IMR-90 (cell line): ENCODE data around the gene NR1I2.

Source experiments
- BHLHE40 ChIP-seq: fragments of 150-350 bp; IDR thresholded peaks from 2 replicates; pipeline ENCODE4 v1.6.1; 2016; ENCODE audit warnings: mild to moderate bottlenecking, low read depth, low read length
- MXI1 ChIP-seq: IDR thresholded peaks from 2 replicates; pipeline ENCODE4 v1.6.1; 2012; ENCODE audit warnings: low read depth, mild to moderate bottlenecking, low read length, moderate library complexity, borderline replicate concordance
- NFE2L2 ChIP-seq: fragments of 150-350 bp; IDR thresholded peaks from 2 replicates; pipeline ENCODE4 v1.6.1; 2016; ENCODE audit warnings: low read depth, mild to moderate bottlenecking, low read length
- TF ChIP-seq, protein P1 (sequence below): conservative IDR thresholded peaks from 2 replicates; pipeline ENCODE4 v1.5.1; 2012; ENCODE audit warnings: mild to moderate bottlenecking, low read depth, low read length, improper control_type of control experiment

DNA sequence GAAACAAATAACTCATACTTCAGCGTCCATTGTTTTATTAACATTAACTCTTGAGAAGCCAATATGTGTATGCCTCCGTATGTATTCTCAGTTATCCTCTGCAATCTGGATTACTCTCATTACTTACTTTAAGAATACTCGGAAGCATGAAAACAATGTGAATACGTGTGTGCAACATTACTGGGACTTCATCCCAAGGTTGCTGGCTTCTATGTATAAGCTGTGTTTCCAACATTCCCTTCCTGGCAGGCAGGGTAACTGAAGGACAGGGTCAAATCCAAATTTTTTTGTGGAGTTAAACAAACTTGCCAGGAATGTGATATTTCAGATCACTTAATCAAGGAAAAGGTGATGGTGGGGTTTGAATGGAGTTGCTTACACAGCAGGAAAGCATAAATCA lies 34.5 kb upstream of the NR1I2 start:
- TF ChIP-seq, protein P1, sequence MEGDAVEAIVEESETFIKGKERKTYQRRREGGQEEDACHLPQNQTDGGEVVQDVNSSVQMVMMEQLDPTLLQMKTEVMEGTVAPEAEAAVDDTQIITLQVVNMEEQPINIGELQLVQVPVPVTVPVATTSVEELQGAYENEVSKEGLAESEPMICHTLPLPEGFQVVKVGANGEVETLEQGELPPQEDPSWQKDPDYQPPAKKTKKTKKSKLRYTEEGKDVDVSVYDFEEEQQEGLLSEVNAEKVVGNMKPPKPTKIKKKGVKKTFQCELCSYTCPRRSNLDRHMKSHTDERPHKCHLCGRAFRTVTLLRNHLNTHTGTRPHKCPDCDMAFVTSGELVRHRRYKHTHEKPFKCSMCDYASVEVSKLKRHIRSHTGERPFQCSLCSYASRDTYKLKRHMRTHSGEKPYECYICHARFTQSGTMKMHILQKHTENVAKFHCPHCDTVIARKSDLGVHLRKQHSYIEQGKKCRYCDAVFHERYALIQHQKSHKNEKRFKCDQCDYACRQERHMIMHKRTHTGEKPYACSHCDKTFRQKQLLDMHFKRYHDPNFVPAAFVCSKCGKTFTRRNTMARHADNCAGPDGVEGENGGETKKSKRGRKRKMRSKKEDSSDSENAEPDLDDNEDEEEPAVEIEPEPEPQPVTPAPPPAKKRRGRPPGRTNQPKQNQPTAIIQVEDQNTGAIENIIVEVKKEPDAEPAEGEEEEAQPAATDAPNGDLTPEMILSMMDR = no peak
- TF ChIP-seq NFE2L2 (no peak), MXI1 (no peak), BHLHE40 (no peak)
